Measurements from ENCODE around the gene MDM2.

- TF ChIP-seq POLR2A (IDR thresholded peaks at IDR 0.05) (no peak), POLR2AphosphoS5 (IDR thresholded peaks at IDR 0.05) (no peak), CTCF (IDR thresholded peaks at IDR 0.05) (no peak), EP300 (IDR thresholded peaks at IDR 0.05) (no peak)
These were observed 45.9 kb upstream of the MDM2 start for GRCh38 chr12:68761901-68762630.

Measured in gastroesophageal sphincter (tissue), 3 donors.